Measurements from ENCODE around the gene GRAMD1A. TPM values are rescaled to one million over a fixed set of nuclear protein-coding genes. Genes with fewer than 3 reads are reported as not detected.

Gene GRAMD1A
- total and polyA plus RNA-seq, 2 of the 8 experiments (the other 6 are each of a cell fraction or from before 2014, with no cell fraction given), result 113 to 154 TPM

DNA sequence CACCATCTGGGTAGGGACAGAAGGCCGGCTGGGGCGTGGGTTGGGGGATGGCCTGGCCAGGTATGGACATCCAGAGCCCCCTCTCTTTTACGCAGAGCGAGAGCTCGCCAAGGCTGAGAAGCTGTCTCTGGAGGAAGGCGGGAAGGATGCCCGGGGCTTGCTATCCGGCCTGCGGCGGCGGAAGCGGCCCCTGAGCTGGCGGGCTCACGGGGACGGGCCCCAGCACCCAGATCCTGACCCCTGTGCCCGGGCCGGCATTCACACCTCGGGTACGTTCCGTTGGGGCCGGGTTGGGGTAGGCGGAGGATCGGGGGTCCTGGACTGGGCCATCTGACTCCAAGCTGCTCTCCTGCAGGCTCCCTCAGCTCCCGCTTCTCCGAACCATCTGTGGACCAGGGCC lies 21.5 kb downstream of the GRAMD1A start:
- DNase-seq (ENCODE audit: low read depth in 1 of 2, low spot score in 2 of 2), result no peak
- Histone ChIP-seq H2BK15ac (ENCODE audit: low read length) (no peak overlapping the region), H3K36me3 (ENCODE audit: control insufficient read depth in 2 of 4, insufficient read depth in 4 of 4, low read length in 3 of 4) (peaks cover 46 to 89% (median 77%) of the 10 kb centered on the region in 4 experiments), H3K14ac (ENCODE audit: insufficient read length) (no peak overlapping the region), H3K4me2 (ENCODE audit: insufficient read depth in 1 of 2, low read depth in 2 of 2, low read length in 2 of 2) (no peak overlapping the region), H3K9me3 (ENCODE audit: insufficient read depth in 2 of 2, low read depth in 1 of 2, low read length in 1 of 2) (no peaks in the 10 kb centered on the region), H2AK5ac (ENCODE audit: low read depth, low read length) (no peak overlapping the region), H2BK20ac (ENCODE audit: low read length) (no peak overlapping the region), H4K8ac (ENCODE audit: extremely low read depth, insufficient read depth, low read length) (peak overlapping the region; percentile 64), H3K4ac (replicated peaks; ENCODE audit: insufficient read length, low read depth, low read length) (no peak overlapping the region), H3K27me3 (replicated peaks in 1 of 4; ENCODE audit: control insufficient read depth in 3 of 4, extremely low read depth in 1 of 4, insufficient read depth in 3 of 4, low read length in 3 of 4) (no peaks in the 10 kb centered on the region), H3K79me1 (ENCODE audit: low read depth, low read length) (no peaks in the 10 kb centered on the region), H3K56ac (replicated peaks; ENCODE audit: insufficient read length, low read depth, low read length) (no peak overlapping the region), H2BK5ac (ENCODE audit: low read depth, low read length) (no peak overlapping the region), H3K79me2 (ENCODE audit: control insufficient read depth in 1 of 2, insufficient read depth in 2 of 2, low read length in 2 of 2) (no peaks in the 10 kb centered on the region), H3K27ac (ENCODE audit: low read depth, low read length) (no peak overlapping the region), H2BK120ac (replicated peaks; ENCODE audit: low read depth, low read length) (no peak overlapping the region), H3K9ac (replicated peaks in 1 of 4; ENCODE audit: extremely low read depth in 1 of 4, low read depth in 3 of 4, low read length in 3 of 4) (no peak overlapping the region), H3K23ac (ENCODE audit: insufficient read length) (no peak overlapping the region), H4K5ac (ENCODE audit: insufficient read length, low read depth, low read length) (no peak overlapping the region), H2BK12ac (ENCODE audit: low read depth, low read length) (no peak overlapping the region), H3K18ac (ENCODE audit: extremely low read depth, low read length) (no peak overlapping the region), H2AFZ (ENCODE audit: low read length) (no peak overlapping the region), H3K4me1 (replicated peaks in 1 of 4; ENCODE audit: control insufficient read depth in 3 of 4, insufficient read depth in 4 of 4, low read length in 3 of 4) (no peaks in the 10 kb centered on the region), H4K20me1 (replicated peaks in 1 of 2; ENCODE audit: control insufficient read depth in 1 of 2, insufficient read depth in 2 of 2, low read length in 2 of 2) (peaks cover 6 to 21% of the 10 kb centered on the region in 2 experiments), H3K4me3 (ENCODE audit: extremely low read depth in 1 of 4, insufficient read depth in 2 of 4, low read depth in 3 of 4, low read length in 4 of 4) (no peak overlapping the region), H4K91ac (replicated peaks; ENCODE audit: insufficient read length, low read length) (no peak overlapping the region), H3K23me2 (ENCODE audit: low read depth, low read length) (no peaks in the 10 kb centered on the region)
- POLR2A ChIA-PET (ENCODE audit: partially characterized antibody), result interaction anchor here (1.0 to 24.8 kb wide), 5 partner anchors 10 to 34 kb away, joined by 3 to 366 read pairs (median 4); partner anchors contain the start of gene GRAMD1A
- 96% methylated on average over 25 of the region's 25 CpGs; no CpG with 5 or more reads in 1 of the 2 experiments for WGBS, 2 experiments (ENCODE audit: extremely low coverage in 1 of 2, insufficient coverage in 1 of 2, insufficient read length in 1 of 2, insufficient replicate concordance in 2 of 2, low coverage in 1 of 2, low lambda C conversion rate in 2 of 2, missing lambda C conversion rate in 1 of 2)
- FAIRE-seq, result no peak
- TF ChIP-seq PHF8 (conservative IDR thresholded peaks at IDR 0.05; ENCODE audit: low read depth, low read length) (no peak), EGR1 (IDR thresholded peaks at IDR 0.05; ENCODE audit: borderline replicate concordance, low read depth, low read length) (no peak), SP1 (IDR thresholded peaks at IDR 0.05; ENCODE audit: low read depth, low read length) (no peak), RFX5 (IDR thresholded peaks at IDR 0.05; ENCODE audit: borderline replicate concordance, low read depth, low read length) (no peak), CBX5 (IDR thresholded peaks at IDR 0.05; ENCODE audit: low read depth, low read length) (no peak), SIRT6 (IDR thresholded peaks at IDR 0.05; ENCODE audit: low read length) (no peak), GTF2F1 (IDR thresholded peaks at IDR 0.05; ENCODE audit: borderline replicate concordance, low read depth, low read length) (no peak), CBX8 (IDR thresholded peaks at IDR 0.05; ENCODE audit: borderline replicate concordance, low read depth, low read length) (no peak), RNF2 (IDR thresholded peaks at IDR 0.05; ENCODE audit: borderline replicate concordance, low read depth, low read length, missing control alignments, poor library complexity, severe bottlenecking) (no peak), CTBP2 (IDR thresholded peaks at IDR 0.05; ENCODE audit: borderline replicate concordance, insufficient read depth, insufficient read length, low read length) (no peak), TEAD4 (IDR thresholded peaks at IDR 0.05; ENCODE audit: low read depth, low read length) (no peak), KDM4A (IDR thresholded peaks at IDR 0.05; ENCODE audit: low read depth, low read length, severe bottlenecking) (no peak), NANOG (IDR thresholded peaks at IDR 0.05; ENCODE audit: insufficient read depth, low read depth, low read length, poor library complexity, severe bottlenecking) (no peak), RXRA (IDR thresholded peaks at IDR 0.05; ENCODE audit: insufficient read depth, low read depth, low read length) (no peak)
- CTCF ChIA-PET (ENCODE audit: partially characterized antibody), result interaction anchor here (0.9 to 2.2 kb wide), 5 partner anchors 9 to 41 kb away, joined by 3 to 13 read pairs (median 4); no protein-coding TSS in a partner anchor

All from H1 (cell line).